CD14-positive monocyte (primary cell): ENCODE data around the gene KIRREL3. TPM values are rescaled to one million over a fixed set of nuclear protein-coding genes. Genes with fewer than 3 reads are reported as not detected.

Experiments used
- DNase-seq, 3 donors: peaks; one replicate each; pipeline ENCODE4 v3.0.0-alpha.2; 2011 to 2022
- H2AFZ ChIP-seq: 2 replicates; pipeline ENCODE4 v1.6.0; 2012; ENCODE audit warnings: mild to moderate bottlenecking, low read depth, low read length, inconsistent platforms; ENCODE audit not compliant: insufficient read depth, poor library complexity, severe bottlenecking
- H3K27ac ChIP-seq, 2 donors: 1 replicate in 1 of 2; 2 replicates in 1 of 2; pipeline ENCODE4 v1.5.1; 2012 to 2013; ENCODE audit warnings: low read length in 2 of 2, control low read depth in 1 of 2, inconsistent platforms in 1 of 2, low read depth in 1 of 2, mild to moderate bottlenecking in 1 of 2
- H3K27me3 ChIP-seq, 2 donors: one replicate each; pipeline versions ENCODE4 v1.6.0 to v1.6.1; 2011 to 2013; ENCODE audit warnings: low read length in 2 of 2; ENCODE audit not compliant: control insufficient read depth in 2 of 2, insufficient read depth in 2 of 2
- H3K36me3 ChIP-seq, 2 donors: replicated peaks in 1 of 2; 1 replicate in 1 of 2; 2 replicates in 1 of 2; pipeline versions ENCODE4 v1.5.1 to v1.6.1; 2012 to 2013; ENCODE audit warnings: low read length in 2 of 2, control low read depth in 1 of 2, inconsistent platforms in 1 of 2, mild to moderate bottlenecking in 1 of 2; ENCODE audit not compliant: insufficient read depth in 2 of 2, control insufficient read depth in 1 of 2
- H3K4me1 ChIP-seq, 2 donors: 1 replicate in 1 of 2; 2 replicates in 1 of 2; pipeline versions ENCODE4 v1.5.1 to v1.6.1; 2012 to 2013; ENCODE audit warnings: low read length in 2 of 2, control low read depth in 1 of 2, inconsistent platforms in 1 of 2, mild to moderate bottlenecking in 1 of 2, moderate library complexity in 1 of 2; ENCODE audit not compliant: insufficient read depth in 2 of 2, control insufficient read depth in 1 of 2
- H3K4me2 ChIP-seq: replicated peaks from 2 replicates; pipeline ENCODE3; 2012; ENCODE audit warnings: low read length, moderate library complexity, mild to moderate bottlenecking; ENCODE audit not compliant: poor library complexity, severe bottlenecking; ENCODE audit errors: extremely low read depth
- H3K4me3 ChIP-seq, 3 experiments: fragments of 200-600 bp in 1 of 3; sonication (generic) in 1 of 3; replicated peaks in 1 of 3; 1 replicate in 2 of 3; 2 replicates in 1 of 3; pipeline ENCODE4 v1.5.1; 2011 to 2013; ENCODE audit warnings: low read length in 3 of 3, mild to moderate bottlenecking in 3 of 3, control low read depth in 2 of 3, low read depth in 2 of 3, inconsistent platforms in 1 of 3, moderate library complexity in 1 of 3
- H3K79me2 ChIP-seq: 2 replicates; pipeline ENCODE4 v1.6.0; 2012; ENCODE audit warnings: mild to moderate bottlenecking, control low read depth, inconsistent platforms, low read length, moderate library complexity; ENCODE audit not compliant: insufficient read depth
- H3K9ac ChIP-seq: 2 replicates; pipeline ENCODE4 v1.6.0; 2017; ENCODE audit warnings: low read length, mild to moderate bottlenecking; ENCODE audit not compliant: insufficient read depth, poor library complexity, severe bottlenecking
- H3K9me3 ChIP-seq, 2 donors: replicated peaks in 1 of 2; 1 replicate in 1 of 2; 2 replicates in 1 of 2; pipeline versions ENCODE4 v1.5.1 to v1.6.1; 2012 to 2013; ENCODE audit warnings: low read length in 2 of 2, control low read depth in 1 of 2; ENCODE audit not compliant: control insufficient read depth in 1 of 2, insufficient read depth in 1 of 2
- H4K20me1 ChIP-seq: 2 replicates; pipeline ENCODE4 v1.6.0; 2012; ENCODE audit warnings: mild to moderate bottlenecking, low read length, control low read depth, moderate library complexity; ENCODE audit not compliant: insufficient read depth
- H3K27ac Mint-ChIP-seq, 7 donors: one replicate each; pipeline ENCODE4 v1.8.0; 2020; ENCODE audit warnings: mild to moderate bottlenecking in 7 of 7, mixed read lengths in 7 of 7, moderate library complexity in 6 of 7, inconsistent platforms in 2 of 7
- H3K27me3 Mint-ChIP-seq, 3 donors: one replicate each; pipeline ENCODE4 v1.8.0; 2021 to 2022; ENCODE audit warnings: low read depth in 3 of 3, mild to moderate bottlenecking in 3 of 3, mixed read lengths in 3 of 3, moderate library complexity in 3 of 3, inconsistent platforms in 1 of 3
- H3K36me3 Mint-ChIP-seq, 2 donors: one replicate each; pipeline ENCODE4 v1.8.0; 2020; ENCODE audit warnings: mixed read lengths in 2 of 2, inconsistent platforms in 1 of 2, mild to moderate bottlenecking in 1 of 2
- H3K4me1 Mint-ChIP-seq: one replicate; pipeline ENCODE4 v1.8.0; 2020; ENCODE audit warnings: mild to moderate bottlenecking, mixed read lengths
- H3K4me3 Mint-ChIP-seq, 2 donors: one replicate each; pipeline ENCODE4 v1.8.0; 2020; ENCODE audit warnings: mild to moderate bottlenecking in 2 of 2, mixed read lengths in 2 of 2, moderate library complexity in 1 of 2
- H3K9me3 Mint-ChIP-seq, 7 donors: one replicate each; pipeline ENCODE4 v1.8.0; 2020 to 2022; ENCODE audit warnings: mixed read lengths in 7 of 7, mild to moderate bottlenecking in 6 of 7, moderate library complexity in 6 of 7, inconsistent platforms in 2 of 7
- CTCF ChIP-seq: fragments of 200-600 bp; IDR thresholded peaks from one replicate; pipeline ENCODE4 v1.8.0; 2022; ENCODE audit warnings: antibody characterized with exemption, mild to moderate bottlenecking
- WGBS: methylation state at CpG from one replicate; pipeline ENCODE4 v1.1.5; 2013; ENCODE audit warnings: missing lambda C conversion rate; ENCODE audit not compliant: insufficient coverage; 5-methylcytosine and 5-hydroxymethylcytosine counted together
- intact Hi-C, 2 donors: fragments of 100-400 bp; cut with micrococcal nuclease; formaldehyde crosslinking; loops; one replicate each; pipeline versions ENCODE4 v1.15.0 to v1.15.1; 2023
- polyA plus RNA-seq, 3 donors: library from polyadenylated mRNA; depleted of rRNA in 1 of 3; unstranded in 2 of 3; stranded (reverse) in 1 of 3; fragments of 300-500 nt in 2 of 3; fragments of >200 nt in 1 of 3; fragmentation: Illumina TruSeq in 2 of 3; gene quantifications; 1 replicate in 2 of 3; 2 replicates in 1 of 3; pipeline ENCODE4 v1.2.3, GENCODE V29; 2012 to 2021

Gene KIRREL3
- polyA plus RNA-seq, 3 donors, result not detected

- no peaks in the 10 kb centered on the region for H3K36me3 Mint-ChIP-seq
- 86% methylated on average over 2 of the region's 5 CpGs for WGBS
These were observed 497.6 kb downstream of the KIRREL3 start for GRCh38 chr11:126502982-126503381.

GRCh38 chr11:126502159-126502558, 498.4 kb downstream of the KIRREL3 start:
- H3K9me3 ChIP-seq, result no peaks in the 10 kb centered on the region
- Mint-ChIP-seq H3K27ac (no peak overlapping the region), H3K4me3 (no peak overlapping the region), H3K36me3 (no peaks in the 10 kb centered on the region), H3K4me1 (peaks cover 5% of the 10 kb centered on the region), H3K27me3 (peaks cover 9 to 18% (median 13%) of the 10 kb centered on the region in 3 donors), H3K9me3 (peaks cover 0 to 12% (median 7%) of the 10 kb centered on the region in 7 donors)
- no peaks in the 10 kb centered on the region for H4K20me1 ChIP-seq
- H3K4me2 ChIP-seq, result no peak overlapping the region
- intact Hi-C loops, result no loop called here
- no peak overlapping the region for H2AFZ ChIP-seq
- no peak overlapping the region for H3K27ac ChIP-seq
- no peaks in the 10 kb centered on the region for H3K4me1 ChIP-seq
- no peak overlapping the region for H3K4me3 ChIP-seq
- 100% methylated on average over 1 of the region's 2 CpGs for WGBS
- H3K79me2 ChIP-seq, result no peaks in the 10 kb centered on the region
- peaks cover 0 to 3% of the 10 kb centered on the region in 2 donors for H3K27me3 ChIP-seq
- no peak for TF ChIP-seq CTCF
- H3K9ac ChIP-seq, result no peak overlapping the region
- H3K36me3 ChIP-seq, result no peaks in the 10 kb centered on the region
- no peak for DNase-seq

More at GRCh38 chr11:126502982-126503381, 497.6 kb downstream of the KIRREL3 start:
- Mint-ChIP-seq H3K4me3 (no peak overlapping the region), H3K9me3 (peaks cover 0 to 12% (median 9%) of the 10 kb centered on the region in 7 donors), H3K4me1 (peaks cover 5% of the 10 kb centered on the region), H3K27me3 (peaks cover 9 to 18% (median 13%) of the 10 kb centered on the region in 3 donors), H3K27ac (no peak overlapping the region)
- Histone ChIP-seq H4K20me1 (no peaks in the 10 kb centered on the region), H3K4me1 (no peaks in the 10 kb centered on the region), H3K4me3 (no peak overlapping the region), H3K79me2 (no peaks in the 10 kb centered on the region), H3K27me3 (peaks cover 0 to 3% of the 10 kb centered on the region in 2 donors), H3K4me2 (no peak overlapping the region), H2AFZ (no peak overlapping the region), H3K27ac (no peak overlapping the region), H3K9me3 (no peaks in the 10 kb centered on the region), H3K9ac (no peak overlapping the region), H3K36me3 (no peaks in the 10 kb centered on the region)
- no peak for TF ChIP-seq CTCF
- no peak for DNase-seq
- intact Hi-C loops, result no loop called here
